SJCRH30 (cell line): ENCODE measurements around the gene FGF6. TPM values are rescaled to one million over a fixed set of nuclear protein-coding genes. Genes with fewer than 3 reads are reported as not detected.
A peak's percentile ranks its signal among the peaks of the same experiment; 100 is the strongest.
"Not testable (repeated sequence)": the region's sequence is repeated elsewhere in the genome, so short reads cannot be mapped to it uniquely, and the experiment has no call there.

Experiments
- DNase-seq, 2 experiments: peaks; one replicate each; pipeline ENCODE4 v3.0.0-alpha.2; 2015 to 2020
- H3K27ac ChIP-seq: fragments of 250-450 bp; sonication (Bioruptor Pico); 2 replicates; pipeline ENCODE4 v1.5.1; 2020; ENCODE audit warnings: mild to moderate bottlenecking, moderate library complexity
- H3K27me3 ChIP-seq: fragments of 250-450 bp; sonication (Bioruptor Pico); 2 replicates; pipeline ENCODE4 v1.5.1; 2020; ENCODE audit warnings: mild to moderate bottlenecking, moderate library complexity
- H3K36me3 ChIP-seq: fragments of 250-450 bp; sonication (Bioruptor Pico); 2 replicates; pipeline ENCODE4 v1.5.1; 2020; ENCODE audit warnings: mild to moderate bottlenecking, moderate library complexity
- H3K4me1 ChIP-seq: fragments of 250-450 bp; sonication (Bioruptor Pico); 2 replicates; pipeline ENCODE4 v1.5.1; 2020; ENCODE audit warnings: mild to moderate bottlenecking, moderate library complexity
- H3K4me3 ChIP-seq: fragments of 250-450 bp; sonication (Bioruptor Pico); 2 replicates; pipeline ENCODE4 v1.5.1; 2020; ENCODE audit warnings: mild to moderate bottlenecking, moderate library complexity
- H3K9me3 ChIP-seq: fragments of 250-450 bp; sonication (Bioruptor Pico); replicated peaks from 2 replicates; pipeline ENCODE4 v1.5.1; 2020; ENCODE audit warnings: mild to moderate bottlenecking, moderate library complexity
- total RNA-seq: library from RNA; depleted of rRNA; stranded (reverse); fragments of >200 nt; shearing (Covaris generic); gene quantifications from 2 replicates; pipeline ENCODE4 v1.2.3, GENCODE V29; 2014; rRNA removed

Gene FGF6
- not detected in 2 replicates for total RNA-seq

GRCh38 chr12:4445156-4446101 is at the start of gene FGF6:
Gene FGF6 (minus strand): TSS chr12:4445815. CDS start chr12:4445570, 245 bp downstream.
- H3K27ac ChIP-seq: no peak within 1 kb of the TSS
- no peaks in the 10 kb centered on the region for H3K36me3 ChIP-seq
- H3K27me3 ChIP-seq: no peaks in the 10 kb centered on the region
- no peak for DNase-seq
- H3K4me3 ChIP-seq: no peak within 1 kb of the TSS
- no peaks in the 10 kb centered on the region for H3K9me3 ChIP-seq
- H3K4me1 ChIP-seq: peaks cover 35% of the 10 kb centered on the region

GRCh38 chr12:4490973-4491372 is 45.4 kb upstream of the FGF6 start:
- no peaks in the 10 kb centered on the region for H3K4me1 ChIP-seq
- no peaks in the 10 kb centered on the region for H3K9me3 ChIP-seq
- no peak overlapping the region for H3K27ac ChIP-seq
- H3K4me3 ChIP-seq: no peak overlapping the region
- no peak for DNase-seq
- peaks cover 37% of the 10 kb centered on the region for H3K36me3 ChIP-seq
- no peaks in the 10 kb centered on the region for H3K27me3 ChIP-seq

GRCh38 chr12:4489556-4489955 is 43.9 kb upstream of the FGF6 start:
- Histone ChIP-seq H3K4me1 (no peaks in the 10 kb centered on the region), H3K36me3 (peaks cover 31% of the 10 kb centered on the region), H3K4me3 (no peak overlapping the region), H3K27ac (no peak overlapping the region), H3K9me3 (no peaks in the 10 kb centered on the region), H3K27me3 (no peaks in the 10 kb centered on the region)
- no peak for DNase-seq

GRCh38 chr12:4486980-4487379 is 41.4 kb upstream of the FGF6 start:
- H3K4me1 ChIP-seq: no peaks in the 10 kb centered on the region
- no peaks in the 10 kb centered on the region for H3K27me3 ChIP-seq
- peaks cover 31% of the 10 kb centered on the region for H3K36me3 ChIP-seq
- DNase-seq: no peak
- no peaks in the 10 kb centered on the region for H3K9me3 ChIP-seq
- no peak overlapping the region for H3K4me3 ChIP-seq
- H3K27ac ChIP-seq: no peak overlapping the region

- DNase-seq: no peak
- Histone ChIP-seq H3K27me3 (no peaks in the 10 kb centered on the region), H3K27ac (no peak overlapping the region), H3K4me1 (no peaks in the 10 kb centered on the region), H3K9me3 (no peaks in the 10 kb centered on the region), H3K36me3 (peaks cover 28% of the 10 kb centered on the region), H3K4me3 (no peak overlapping the region)
These were observed 40.6 kb upstream of the FGF6 start for GRCh38 chr12:4486049-4486699.

- Histone ChIP-seq H3K27ac (no peak overlapping the region), H3K9me3 (peaks cover under 1% of the 10 kb centered on the region; the same call in 1 of the 2 replicates), H3K4me3 (no peak overlapping the region), H3K27me3 (no peaks in the 10 kb centered on the region), H3K4me1 (no peaks in the 10 kb centered on the region), H3K36me3 (peaks cover 12% of the 10 kb centered on the region; the same call in 1 of the 2 replicates)
- no peak for DNase-seq
These were observed 38.5 kb upstream of the FGF6 start for GRCh38 chr12:4483885-4484823.

GRCh38 chr12:4482936-4483335 is 37.3 kb upstream of the FGF6 start:
- no peaks in the 10 kb centered on the region for H3K27me3 ChIP-seq
- H3K4me1 ChIP-seq: no peaks in the 10 kb centered on the region
- H3K27ac ChIP-seq: no peak overlapping the region
- peaks cover 13% of the 10 kb centered on the region for H3K9me3 ChIP-seq
- H3K36me3 ChIP-seq: 0 out of 2 replicates have a peak, but pooled peaks cover 5% of the 10 kb centered on the region
- no peak for DNase-seq
- H3K4me3 ChIP-seq: no peak overlapping the region

GRCh38 chr12:4478933-4479332 is 33.3 kb upstream of the FGF6 start:
- Histone ChIP-seq H3K36me3 (no peaks in the 10 kb centered on the region), H3K4me1 (no peaks in the 10 kb centered on the region), H3K27ac (no peak overlapping the region), H3K9me3 (peaks cover 14% of the 10 kb centered on the region), H3K27me3 (peaks cover 5% of the 10 kb centered on the region), H3K4me3 (no peak overlapping the region)
- DNase-seq: no peak

GRCh38 chr12:4477129-4477528 is 31.5 kb upstream of the FGF6 start:
- H3K27ac ChIP-seq: no peak overlapping the region
- H3K4me3 ChIP-seq: no peak overlapping the region
- peaks cover 7% of the 10 kb centered on the region for H3K27me3 ChIP-seq
- peak in 1 of 2 experiments; percentile 5 for DNase-seq
- H3K9me3 ChIP-seq: peaks cover 14% of the 10 kb centered on the region
- H3K4me1 ChIP-seq: no peaks in the 10 kb centered on the region
- no peaks in the 10 kb centered on the region for H3K36me3 ChIP-seq

GRCh38 chr12:4472046-4472445 is 26.4 kb upstream of the FGF6 start:
- H3K9me3 ChIP-seq: no peaks in the 10 kb centered on the region
- H3K4me3 ChIP-seq: no peak overlapping the region
- peaks cover 7% of the 10 kb centered on the region for H3K27me3 ChIP-seq
- no peaks in the 10 kb centered on the region for H3K4me1 ChIP-seq
- no peak overlapping the region for H3K27ac ChIP-seq
- no peaks in the 10 kb centered on the region for H3K36me3 ChIP-seq
- DNase-seq: no peak

- Histone ChIP-seq H3K4me3 (no peak overlapping the region), H3K27ac (no peak overlapping the region), H3K9me3 (no peaks in the 10 kb centered on the region), H3K36me3 (no peaks in the 10 kb centered on the region), H3K27me3 (peaks cover 7% of the 10 kb centered on the region), H3K4me1 (no peaks in the 10 kb centered on the region)
- DNase-seq: no peak
These were observed 25.6 kb upstream of the FGF6 start for GRCh38 chr12:4471256-4471655.

- H3K27ac ChIP-seq: no peak overlapping the region
- H3K4me3 ChIP-seq: no peak overlapping the region
- DNase-seq: no peak
- H3K9me3 ChIP-seq: no peaks in the 10 kb centered on the region
- no peaks in the 10 kb centered on the region; the same call in 1 of the 2 replicates for H3K4me1 ChIP-seq
- no peaks in the 10 kb centered on the region for H3K36me3 ChIP-seq
- H3K27me3 ChIP-seq: peaks cover 2% of the 10 kb centered on the region; the same call in 1 of the 2 replicates
These were observed 23.4 kb upstream of the FGF6 start for GRCh38 chr12:4468994-4469393.

GRCh38 chr12:4460761-4461160 is 15.1 kb upstream of the FGF6 start:
- Histone ChIP-seq H3K36me3 (no peaks in the 10 kb centered on the region), H3K4me1 (no peaks in the 10 kb centered on the region; the same call in 1 of the 2 replicates), H3K27me3 (no peaks in the 10 kb centered on the region), H3K9me3 (no peaks in the 10 kb centered on the region), H3K27ac (no peak overlapping the region), H3K4me3 (no peak overlapping the region)
- no peak for DNase-seq

- H3K4me3 ChIP-seq, H3K9me3 ChIP-seq, H3K4me1 ChIP-seq, DNase-seq, H3K36me3 ChIP-seq, H3K27ac ChIP-seq, H3K27me3 ChIP-seq: not testable (repeated sequence)
These were observed 10.2 kb upstream of the FGF6 start for GRCh38 chr12:4455849-4456248.
